ENCODE measurements around the gene XRCC1. TPM values are rescaled to one million over a fixed set of nuclear protein-coding genes. Genes with fewer than 3 reads are reported as not detected.

The XRCC1 gene
- total and polyA plus RNA-seq, 3 experiments from 2014 or later: 31.4 to 37.2 (median 37.0) TPM

GRCh38 chr19:43505186-43505456 is 70.2 kb downstream of the XRCC1 start:
- Mint-ChIP-seq H3K36me3 (peaks cover 0 to 40% (median 10%) of the 10 kb centered on the region in 3 donors), H3K4me3 (peak overlapping the region; percentile 51 to 89 (median 61)), H3K4me1 (peaks cover 23 to 40% (median 31%) of the 10 kb centered on the region in 3 donors), H3K27ac (peak overlapping the region; percentile 77 to 91 (median 86)), H3K9me3 (no peaks in the 10 kb centered on the region), H3K27me3 (no peaks in the 10 kb centered on the region)
- Histone ChIP-seq H3K27ac (ENCODE audit: low read depth, low read length) (no peak overlapping the region), H3K27me3 (ENCODE audit: insufficient read depth, low read length, poor library complexity, severe bottlenecking) (no peaks in the 10 kb centered on the region), H3K36me3 (ENCODE audit: insufficient read depth, low read length) (peaks cover 14% of the 10 kb centered on the region), H3K4me3 (ENCODE audit: low read length) (peak overlapping the region; percentile 96), H3K4me1 (ENCODE audit: insufficient read depth, low read length) (peaks cover 17% of the 10 kb centered on the region), H3K9me3 (ENCODE audit: low read length) (no peaks in the 10 kb centered on the region)
- ChIA-PET POLR2A (interaction anchor here (0.5 to 2.4 kb wide), 3 partner anchors 13 to 42 kb away, joined by 4 to 35 read pairs (median 5); no protein-coding TSS in a partner anchor), CTCF (interaction anchor here (0.6 to 2.7 kb wide), 7 partner anchors 15 to 89 kb away, joined by 3 to 14 read pairs (median 5); no protein-coding TSS in a partner anchor)
- no peak for DNase-seq

- no peaks in the 10 kb centered on the region for H3K9me3 Mint-ChIP-seq
- POLR2A ChIA-PET: interaction anchor here (0.5 to 2.4 kb wide), 7 partner anchors 13 to 164 kb away, joined by 3 to 35 read pairs (median 4); partner anchors contain the start of gene ZNF575
Measured at GRCh38 chr19:43504426-43505185, 70.7 kb downstream of the XRCC1 start, which contains the start of gene PHLDB3. Gene PHLDB3 (minus strand): TSS chr19:43504746. CDS start chr19:43504118, 628 bp downstream.

GRCh38 chr19:43503501-43504425 is 71.6 kb downstream of the XRCC1 start:
- CTCF ChIA-PET: interaction anchor here (0.9 to 2.7 kb wide), 9 partner anchors 16 to 91 kb away, joined by 3 to 14 read pairs (median 3); partner anchors contain the start of gene ZNF575
- Histone ChIP-seq H3K4me3 (ENCODE audit: low read length) (peak overlapping the region; percentile 96), H3K36me3 (ENCODE audit: insufficient read depth, low read length) (peaks cover 9% of the 10 kb centered on the region), H3K27ac (ENCODE audit: low read depth, low read length) (peak overlapping the region; percentile 87), H3K4me1 (ENCODE audit: insufficient read depth, low read length) (peaks cover 17% of the 10 kb centered on the region), H3K9me3 (ENCODE audit: low read length) (no peaks in the 10 kb centered on the region), H3K27me3 (ENCODE audit: insufficient read depth, low read length, poor library complexity, severe bottlenecking) (no peaks in the 10 kb centered on the region)
- H3K27me3 Mint-ChIP-seq: no peaks in the 10 kb centered on the region
- POLR2A ChIA-PET: interaction anchor here (0.7 to 2.4 kb wide), 7 partner anchors 14 to 165 kb away, joined by 3 to 35 read pairs (median 3); partner anchors contain the start of gene ZNF575
- peak overlapping the region; percentile 89 to 95 (median 93) for H3K4me3 Mint-ChIP-seq
- H3K9me3 Mint-ChIP-seq: no peaks in the 10 kb centered on the region
- DNase-seq: peak; percentile 96 to 100 (median 99)
- H3K36me3 Mint-ChIP-seq: peaks cover 0 to 40% (median 11%) of the 10 kb centered on the region in 3 donors
- peaks cover 23 to 47% (median 32%) of the 10 kb centered on the region in 3 donors for H3K4me1 Mint-ChIP-seq
- peak overlapping the region; percentile 88 to 100 (median 96) for H3K27ac Mint-ChIP-seq

More at GRCh38 chr19:43504426-43505185, 70.7 kb downstream of the XRCC1 start, which contains the start of gene PHLDB3:
- Histone ChIP-seq H3K4me3 (ENCODE audit: low read length) (peak within 1 kb of the TSS; percentile 96), H3K9me3 (ENCODE audit: low read length) (no peaks in the 10 kb centered on the region), H3K36me3 (ENCODE audit: insufficient read depth, low read length) (peaks cover 9% of the 10 kb centered on the region), H3K27ac (ENCODE audit: low read depth, low read length) (peak within 1 kb of the TSS; percentile 87), H3K27me3 (ENCODE audit: insufficient read depth, low read length, poor library complexity, severe bottlenecking) (no peaks in the 10 kb centered on the region), H3K4me1 (ENCODE audit: insufficient read depth, low read length) (peaks cover 17% of the 10 kb centered on the region)
- CTCF ChIA-PET: interaction anchor here (0.7 to 2.7 kb wide), 10 partner anchors 15 to 90 kb away, joined by 3 to 14 read pairs (median 4); partner anchors contain the start of gene ZNF575
- DNase-seq: peak in 2 of 5 donors; percentile 30 to 71
- H3K27me3 Mint-ChIP-seq: no peaks in the 10 kb centered on the region
- H3K4me1 Mint-ChIP-seq: peaks cover 23 to 40% (median 32%) of the 10 kb centered on the region in 3 donors
- peak within 1 kb of the TSS; percentile 89 to 95 (median 93) for H3K4me3 Mint-ChIP-seq
- peak within 1 kb of the TSS; percentile 88 to 100 (median 96) for H3K27ac Mint-ChIP-seq
- H3K36me3 Mint-ChIP-seq: peaks cover 0 to 35% (median 10%) of the 10 kb centered on the region in 3 donors

- Histone ChIP-seq H3K27me3 (ENCODE audit: insufficient read depth, low read length, poor library complexity, severe bottlenecking) (no peaks in the 10 kb centered on the region), H3K36me3 (ENCODE audit: insufficient read depth, low read length) (no peaks in the 10 kb centered on the region), H3K9me3 (ENCODE audit: low read length) (no peaks in the 10 kb centered on the region), H3K27ac (ENCODE audit: low read depth, low read length) (no peak overlapping the region), H3K4me1 (ENCODE audit: insufficient read depth, low read length) (peaks cover 17% of the 10 kb centered on the region), H3K4me3 (ENCODE audit: low read length) (peak overlapping the region; percentile 96)
- ChIA-PET POLR2A (interaction anchor here (1.2 kb wide), 1 partner anchor 39 kb away, joined by 4 read pairs; no protein-coding TSS in a partner anchor), CTCF (interaction anchor here (0.8 to 1.0 kb wide), 2 partner anchors 17 to 103 kb away, joined by 3 to 4 read pairs; no protein-coding TSS in a partner anchor)
- H3K27me3 Mint-ChIP-seq: no peaks in the 10 kb centered on the region
- H3K27ac Mint-ChIP-seq: peak overlapping the region in 7 of 8 donors; percentile 61 to 100 (median 93)
- H3K4me3 Mint-ChIP-seq: peak overlapping the region in 6 of 7 donors; percentile 49 to 95 (median 91)
- DNase-seq: no peak
- peaks cover 4 to 40% (median 13%) of the 10 kb centered on the region in 3 donors for H3K36me3 Mint-ChIP-seq
- H3K4me1 Mint-ChIP-seq: peaks cover 23 to 47% (median 39%) of the 10 kb centered on the region in 3 donors
- H3K9me3 Mint-ChIP-seq: no peaks in the 10 kb centered on the region
Measured at GRCh38 chr19:43502419-43502976, 72.8 kb downstream of the XRCC1 start.

- H3K4me1 Mint-ChIP-seq: peaks cover 23 to 47% (median 39%) of the 10 kb centered on the region in 3 donors
- H3K27ac Mint-ChIP-seq: peak overlapping the region in 4 of 8 donors; percentile 14 to 98 (median 65)
- H3K4me1 ChIP-seq (ENCODE audit: insufficient read depth, low read length): peaks cover 17% of the 10 kb centered on the region
- no peak for DNase-seq
- H3K4me3 Mint-ChIP-seq: peak overlapping the region in 2 of 7 donors; percentile 49 to 69
- CTCF ChIA-PET: interaction anchor here (0.8 to 1.3 kb wide), 3 partner anchors 18 to 103 kb away, joined by 3 to 5 read pairs (median 4); no protein-coding TSS in a partner anchor
- H3K27ac ChIP-seq (ENCODE audit: low read depth, low read length): no peak overlapping the region
- H3K9me3 Mint-ChIP-seq: no peaks in the 10 kb centered on the region
- no peak overlapping the region for H3K4me3 ChIP-seq (ENCODE audit: low read length)
- H3K27me3 ChIP-seq (ENCODE audit: insufficient read depth, low read length, poor library complexity, severe bottlenecking): no peaks in the 10 kb centered on the region
- peaks cover 3% of the 10 kb centered on the region for H3K36me3 ChIP-seq (ENCODE audit: insufficient read depth, low read length)
- H3K27me3 Mint-ChIP-seq: no peaks in the 10 kb centered on the region
- no peaks in the 10 kb centered on the region for H3K9me3 ChIP-seq (ENCODE audit: low read length)
- POLR2A ChIA-PET: interaction anchor here (1.2 kb wide), 1 partner anchor 38 kb away, joined by 4 read pairs; no protein-coding TSS in a partner anchor
- peaks cover 4 to 45% (median 14%) of the 10 kb centered on the region in 3 donors for H3K36me3 Mint-ChIP-seq
Measured at GRCh38 chr19:43501661-43502418, 73.5 kb downstream of the XRCC1 start.

GRCh38 chr19:43499042-43499441 is 76.3 kb downstream of the XRCC1 start:
- POLR2A ChIA-PET: no interaction called here
- peaks cover 14 to 32% (median 31%) of the 10 kb centered on the region in 3 donors for H3K4me1 Mint-ChIP-seq
- CTCF ChIA-PET: interaction anchor here (1.3 to 1.8 kb wide), 2 partner anchors 20 to 96 kb away, joined by 3 to 4 read pairs; no protein-coding TSS in a partner anchor

More at GRCh38 chr19:43499042-43499441, 76.3 kb downstream of the XRCC1 start:
- Mint-ChIP-seq H3K27ac (peak overlapping the region in 4 of 8 donors; percentile 58 to 89 (median 74)), H3K36me3 (peaks cover 6 to 60% (median 20%) of the 10 kb centered on the region in 3 donors), H3K9me3 (no peaks in the 10 kb centered on the region), H3K4me3 (no peak overlapping the region), H3K27me3 (no peaks in the 10 kb centered on the region)
- Histone ChIP-seq H3K4me3 (ENCODE audit: low read length) (no peak overlapping the region), H3K27ac (ENCODE audit: low read depth, low read length) (no peak overlapping the region), H3K36me3 (ENCODE audit: insufficient read depth, low read length) (peaks cover 10% of the 10 kb centered on the region), H3K9me3 (ENCODE audit: low read length) (no peaks in the 10 kb centered on the region), H3K4me1 (ENCODE audit: insufficient read depth, low read length) (peaks cover 10% of the 10 kb centered on the region), H3K27me3 (ENCODE audit: insufficient read depth, low read length, poor library complexity, severe bottlenecking) (no peaks in the 10 kb centered on the region)
- no peak for DNase-seq

Measured in CD8-positive, alpha-beta memory T cell (primary cell).